K562 (cell line): Measurements from ENCODE around the gene VPS11. TPM values are rescaled to one million over a fixed set of nuclear protein-coding genes. Genes with fewer than 3 reads are reported as not detected.
A peak's percentile ranks its signal among the peaks of the same experiment; 100 is the strongest.

Experiments
- CHCHD3 ChIP-seq: fragments of 250-450 bp; sonication (Bioruptor Pico); IDR thresholded peaks from 2 replicates; pipeline ENCODE4 v2.1.2; 2022; ENCODE audit warnings: mild to moderate bottlenecking
- CXXC5 ChIP-seq: fragments of 250-450 bp; sonication (Bioruptor Pico); IDR thresholded peaks from 2 replicates; pipeline ENCODE4 v1.8.0; 2022; ENCODE audit warnings: inconsistent platforms, mild to moderate bottlenecking, moderate library complexity
- HNRNPK ChIP-seq: fragments of 200-400 bp; formaldehyde crosslinking; IDR thresholded peaks from one replicate; pipeline ENCODE4 v1.6.1; 2018; ENCODE audit warnings: mild to moderate bottlenecking, low read depth, low read length; ENCODE audit not compliant: poor library complexity, severe bottlenecking
- NFYB ChIP-seq: IDR thresholded peaks from 2 replicates; pipeline ENCODE4 v1.6.1; 2011; ENCODE audit warnings: mild to moderate bottlenecking, moderate library complexity; ENCODE audit not compliant: insufficient read length; ENCODE audit errors: extremely low read depth
- RB1 ChIP-seq: fragments of 450-650 bp; IDR thresholded peaks from 2 replicates; pipeline ENCODE4 v1.6.1; 2017; ENCODE audit warnings: low read depth, mild to moderate bottlenecking
- REST ChIP-seq, 2 experiments: fragments of 450-650 bp; formaldehyde crosslinking in 1 of 2; IDR thresholded peaks; 2 replicates each; pipeline versions ENCODE4 v1.4.0 to v1.6.1; 2014 to 2020; ENCODE audit warnings: mild to moderate bottlenecking in 2 of 2, borderline replicate concordance in 1 of 2, low read depth in 1 of 2
- SMAD3 ChIP-seq: fragments of 450-650 bp; formaldehyde crosslinking; conservative IDR thresholded peaks from 2 replicates; pipeline ENCODE4 v1.4.0; 2020; ENCODE audit warnings: mild to moderate bottlenecking
- SRSF9 ChIP-seq: fragments of 200-400 bp; formaldehyde crosslinking; IDR thresholded peaks from 2 replicates; pipeline ENCODE4 v1.6.1; 2017; ENCODE audit warnings: low read depth, low read length, borderline replicate concordance
- TGIF2 ChIP-seq: sonication (generic); formaldehyde crosslinking; IDR thresholded peaks from 2 replicates; pipeline ENCODE4 v1.8.1; 2022; ENCODE audit warnings: mild to moderate bottlenecking, missing genetic modification reagents, moderate library complexity
- VEZF1 ChIP-seq: fragments of 200-800 bp; sonication (Bioruptor generic); IDR thresholded peaks from 2 replicates; pipeline ENCODE4 v1.6.1; 2017; ENCODE audit warnings: missing genetic modification characterization, missing compliant biosample characterization
- ZNF121 ChIP-seq: sonication (generic); formaldehyde crosslinking; conservative IDR thresholded peaks from 2 replicates; pipeline ENCODE4 v1.8.0; 2022; ENCODE audit warnings: missing genetic modification reagents
- ZNF134 ChIP-seq: fragments of 250-450 bp; sonication (Bioruptor Pico); conservative IDR thresholded peaks from 2 replicates; pipeline ENCODE4 v1.4.0; 2020
- ZNF316 ChIP-seq: fragments of 450-650 bp; IDR thresholded peaks from 2 replicates; pipeline ENCODE4 v1.6.1; 2016
- ZNF444 ChIP-seq: fragments of 250-450 bp; sonication (Bioruptor Pico); IDR thresholded peaks from 2 replicates; pipeline ENCODE4 v1.4.0; 2020; ENCODE audit warnings: mild to moderate bottlenecking, moderate library complexity
- ZNF592 ChIP-seq: fragments of 450-650 bp; IDR thresholded peaks from 2 replicates; pipeline ENCODE4 v1.6.1; 2017; ENCODE audit warnings: antibody characterized with exemption, mild to moderate bottlenecking
- polyA plus RNA-seq, 8 experiments: library from polyadenylated mRNA; depleted of rRNA in 4 of 8; stranded (reverse) in 5 of 8; unstranded in 3 of 8; fragments of >200 nt; fragmentation: Nextera tagmentation in 2 of 8; fragmentation: Illumina TruSeq in 1 of 8; extraction: Ambion mirVana in 2 of 8; extraction: Trizol in 1 of 8; gene quantifications; 2 replicates each; pipeline versions ENCODE4 v1.2.1 to v1.2.3, GENCODE V29; 2011 to 2014; ENCODE audit warnings: inconsistent platforms in 1 of 8, missing spikeins in 1 of 8
- total RNA-seq, 7 experiments: library from RNA; depleted of rRNA in 6 of 7; stranded (reverse); fragments of >200 nt in 6 of 7; fragmentation: Illumina TruSeq in 2 of 7; extraction: Trizol in 2 of 7; gene quantifications; 2 replicates each; pipeline versions ENCODE4 v1.2.1 to v1.2.3, GENCODE V29; 2011 to 2021; ENCODE audit warnings: low replicate concordance in 1 of 7

Gene VPS11
- total and polyA plus RNA-seq, 9 of the 15 experiments (the other 6 are each of a cell fraction or from before 2014, with no cell fraction given): 14.1 to 35.5 (median 27.5) TPM

GRCh38 chr11:119065369-119065768, 2.2 kb upstream of the VPS11 start (continued):
- TF ChIP-seq ZNF592: peak; percentile 69; the same call in 1 of the 2 replicates
- TF ChIP-seq TGIF2: no peak
- TF ChIP-seq ZNF121 (CRISPR knock-in tag): no peak
- no peak for TF ChIP-seq HNRNPK
- TF ChIP-seq VEZF1 (CRISPR knock-in tag): no peak
- TF ChIP-seq RB1: 0 out of 2 replicates have a peak, but pooled peaks have one; percentile 33
- no peak for TF ChIP-seq SRSF9
- no peak for TF ChIP-seq ZNF316
- peak; percentile 13 for TF ChIP-seq CXXC5 (CRISPR knock-in tag)
- peak; percentile 70; the same call in 1 of the 2 replicates for TF ChIP-seq REST (IDR thresholded peaks at IDR 0.05; ENCODE audit: borderline replicate concordance)
- TF ChIP-seq REST (CRISPR knock-in tag; IDR thresholded peaks at IDR 0.05; ENCODE audit: low read depth): no peak
- no peak for TF ChIP-seq CHCHD3
- TF ChIP-seq SMAD3 (CRISPR knock-in tag): 0 out of 2 replicates have a peak, but pooled peaks have one; percentile 25
- TF ChIP-seq ZNF444 (CRISPR knock-in tag): no peak
- TF ChIP-seq NFYB: peak; percentile 6
- TF ChIP-seq ZNF134 (CRISPR knock-in tag): no peak
